GM12878 (cell line): ENCODE measurements around the gene CNTNAP2.

Source experiments
- EZH2 ChIP-seq: IDR thresholded peaks from 2 replicates; pipeline ENCODE4 v1.6.1; 2012; ENCODE audit warnings: low read depth, mild to moderate bottlenecking, control low read depth, inconsistent platforms, low read length, borderline replicate concordance; ENCODE audit not compliant: control insufficient read depth
- MYC ChIP-seq: IDR thresholded peaks from 2 replicates; pipeline ENCODE4 v1.6.1; 2011; ENCODE audit warnings: mild to moderate bottlenecking, low read length, moderate library complexity, inconsistent platforms; ENCODE audit not compliant: insufficient read depth, insufficient replicate concordance, insufficient read length, severe bottlenecking
- RAD21 ChIP-seq: IDR thresholded peaks from 2 replicates; pipeline ENCODE4 v1.6.1; 2011; ENCODE audit warnings: mild to moderate bottlenecking, low read depth, low read length, moderate library complexity; ENCODE audit not compliant: insufficient read depth
- ZNF217 ChIP-seq: fragments of 450-650 bp; IDR thresholded peaks from 2 replicates; pipeline ENCODE4 v1.6.1; 2017; ENCODE audit warnings: antibody characterized with exemption, mild to moderate bottlenecking

DNA sequence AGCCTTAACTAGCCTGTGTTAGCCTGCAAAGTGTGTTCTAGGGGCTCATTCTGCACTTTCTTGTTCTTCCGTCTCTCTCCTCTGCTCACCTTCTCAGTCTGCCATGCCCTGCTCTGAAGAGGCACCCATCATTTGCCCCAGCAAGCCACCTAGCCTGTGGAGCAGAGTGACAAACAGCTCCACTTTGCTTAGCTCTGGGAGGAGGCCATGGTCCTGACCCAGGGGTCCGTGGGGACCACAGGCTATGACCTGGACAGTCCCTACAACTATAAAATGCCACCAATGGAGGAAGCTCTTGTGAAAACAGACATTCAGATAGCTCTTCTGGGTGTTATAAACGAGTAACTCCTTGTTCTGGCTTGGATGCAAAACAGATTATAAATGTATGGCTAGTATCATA lies 1029.6 kb downstream of the CNTNAP2 start:
- TF ChIP-seq EZH2: no peak
- no peak for TF ChIP-seq ZNF217
- TF ChIP-seq RAD21: no peak
- no peak for TF ChIP-seq MYC
